Measurements from ENCODE around the gene ASCL1. TPM values are rescaled to one million over a fixed set of nuclear protein-coding genes. Genes with fewer than 3 reads are reported as not detected.

The ASCL1 gene
- polyA plus RNA-seq, 4 donors = 0.09 to 0.16 (median 0.14) TPM; not detected in 1

DNA sequence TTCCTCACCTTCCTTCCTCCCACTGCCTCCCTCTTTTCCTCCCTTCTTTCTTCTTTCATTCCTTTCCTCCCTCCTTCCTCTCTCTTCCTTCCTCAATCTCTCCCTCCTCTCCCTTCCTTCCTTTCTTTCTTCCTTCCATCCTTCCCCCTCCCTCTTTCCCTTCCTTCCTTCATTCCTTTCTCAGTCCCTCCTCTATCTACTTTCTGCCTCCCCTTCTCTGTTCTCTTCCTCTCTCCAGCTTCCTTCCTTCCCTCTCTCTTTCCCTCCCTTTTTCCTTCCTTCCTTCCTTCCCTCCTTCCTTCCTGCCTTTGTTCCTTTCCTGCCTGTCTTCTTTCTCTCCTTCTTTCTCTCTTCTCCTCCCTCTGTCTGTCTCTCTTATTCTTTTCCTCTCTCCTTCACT is 16.1 kb downstream of the ASCL1 start:
- DNase-seq (ENCODE audit: low read depth in 4 of 4, low spot score in 3 of 4) = no peak

DNA sequence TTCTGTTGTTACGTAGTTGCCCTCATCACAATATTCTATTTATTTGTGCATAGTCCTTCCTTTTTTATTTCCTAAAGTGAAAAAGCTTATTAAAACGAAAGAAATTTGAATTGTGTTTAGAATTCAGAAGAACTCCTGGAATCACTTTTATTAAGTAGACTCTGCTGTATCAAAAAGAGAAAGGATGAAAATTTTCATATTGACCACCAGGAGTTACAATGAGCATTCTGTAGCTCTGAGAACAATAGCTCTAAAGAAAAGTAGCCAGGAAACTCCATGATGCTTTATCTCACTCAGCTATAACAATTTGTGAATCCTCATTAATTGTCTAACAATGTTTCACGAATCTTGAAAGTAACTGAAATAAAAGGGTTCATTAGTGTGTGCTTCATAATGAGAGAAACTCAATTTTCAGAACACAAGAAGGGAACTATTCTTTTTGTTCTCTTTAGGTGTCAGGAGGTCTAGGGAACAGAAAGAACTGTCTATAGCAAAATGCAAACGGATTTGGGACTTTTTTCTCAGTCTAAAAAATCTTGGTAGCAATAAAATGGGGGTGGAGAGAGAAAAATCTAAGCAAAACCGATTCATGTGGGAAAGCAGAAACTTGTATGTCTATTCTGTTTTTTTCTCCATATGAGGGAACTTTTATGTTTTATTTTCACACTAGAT is 19.3 kb downstream of the ASCL1 start:
- DNase-seq (ENCODE audit: low read depth in 4 of 4, low spot score in 3 of 4) = no peak

DNA sequence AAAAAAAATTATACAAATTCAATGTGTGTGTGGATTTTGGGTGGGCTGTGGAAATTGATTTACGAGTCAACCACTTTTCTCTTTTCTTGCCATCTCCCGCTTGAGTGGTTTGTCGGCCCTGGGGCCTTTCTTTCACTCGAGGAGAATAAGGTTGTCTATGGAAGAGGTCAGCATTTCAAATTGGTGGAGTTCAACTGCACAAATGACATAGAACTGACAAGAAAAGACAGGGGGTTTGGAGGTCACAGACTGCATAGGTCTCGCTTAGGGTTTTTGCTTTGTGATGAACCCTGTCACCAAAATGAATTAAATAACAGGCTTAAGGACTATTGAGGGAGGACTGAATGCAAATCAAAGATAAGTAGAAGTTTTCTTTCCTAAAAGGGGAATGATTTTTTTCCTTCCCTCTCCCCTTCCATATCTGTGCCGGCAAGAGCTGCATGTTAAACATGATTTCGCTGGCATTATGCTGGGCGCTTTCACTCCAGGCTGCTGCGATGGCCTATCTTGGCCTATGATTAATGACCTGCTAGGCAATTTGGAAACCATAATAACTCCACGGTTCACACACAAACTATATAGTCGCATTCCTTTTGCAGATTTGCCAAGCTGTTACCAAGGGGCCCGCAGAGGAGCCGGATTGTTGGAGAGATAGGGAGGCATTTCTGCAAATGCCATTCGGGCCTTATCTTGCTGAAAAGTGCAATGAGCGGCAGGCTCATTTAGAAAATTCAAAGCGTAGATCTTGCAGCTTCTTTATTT is 20.7 kb downstream of the ASCL1 start:
- DNase-seq (ENCODE audit: low read depth in 4 of 4, low spot score in 3 of 4) = no peak

DNA sequence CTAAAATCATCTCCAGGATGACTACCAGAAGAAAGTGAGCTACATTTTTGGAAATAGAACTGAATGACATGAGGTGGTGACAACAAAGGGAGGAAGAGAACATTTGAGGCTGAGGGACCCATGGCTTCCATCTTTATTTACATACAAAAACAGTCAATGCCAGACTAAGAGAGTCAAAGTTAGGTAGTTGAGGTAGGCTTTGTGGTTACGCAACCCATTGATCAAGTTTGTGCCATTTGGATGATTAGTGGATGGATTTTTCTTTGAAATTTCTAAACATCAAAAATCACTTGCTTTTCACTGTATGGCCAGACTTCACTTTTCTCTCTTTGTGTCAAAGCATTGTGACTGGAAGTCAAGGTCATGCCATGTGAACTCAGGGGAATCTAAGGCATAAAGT is 22.9 kb downstream of the ASCL1 start:
- no peak for DNase-seq (ENCODE audit: low read depth in 4 of 4, low spot score in 3 of 4)

DNA sequence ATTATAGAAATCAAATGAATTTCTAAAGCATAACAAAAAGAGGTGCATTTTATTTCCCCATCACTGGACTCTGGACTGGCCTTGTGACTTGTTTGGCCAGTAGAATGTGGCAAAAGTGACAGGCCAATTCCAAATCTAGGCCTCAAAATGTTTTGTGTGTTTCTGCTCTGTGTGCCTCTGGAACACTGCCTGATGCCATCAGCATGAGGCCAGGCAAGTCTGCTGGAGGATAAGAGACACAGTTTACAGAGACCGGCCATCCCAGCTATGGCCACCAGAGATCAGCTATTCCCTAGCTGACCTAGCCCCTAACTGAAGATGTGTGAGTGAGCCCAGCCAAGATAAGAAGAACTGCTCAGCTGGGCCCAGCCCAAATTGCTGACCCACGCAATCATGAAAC is 32.9 kb downstream of the ASCL1 start:
- no peak for DNase-seq (ENCODE audit: low read depth in 4 of 4, low spot score in 3 of 4)

DNA sequence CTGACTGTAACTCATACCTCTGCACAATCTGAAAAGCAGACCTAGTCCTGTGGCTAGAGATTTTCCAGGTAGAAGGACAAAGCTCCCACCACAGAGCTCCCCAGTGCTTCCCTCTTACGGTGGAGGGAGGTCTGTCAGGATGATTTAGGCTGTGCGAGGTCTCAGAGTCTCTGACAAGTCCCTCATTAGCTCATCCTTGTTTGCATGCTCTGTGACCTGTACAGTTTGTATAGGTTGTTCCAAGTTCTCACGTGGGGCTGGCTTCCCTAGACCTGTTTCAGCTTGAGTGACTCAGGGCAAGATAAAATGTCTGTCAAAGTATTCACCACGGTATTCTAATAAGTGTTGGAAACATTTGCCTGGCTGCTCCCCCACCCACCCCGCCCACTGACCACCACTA is 34.8 kb downstream of the ASCL1 start:
- no peak for DNase-seq (ENCODE audit: low read depth in 4 of 4, low spot score in 3 of 4)

DNA sequence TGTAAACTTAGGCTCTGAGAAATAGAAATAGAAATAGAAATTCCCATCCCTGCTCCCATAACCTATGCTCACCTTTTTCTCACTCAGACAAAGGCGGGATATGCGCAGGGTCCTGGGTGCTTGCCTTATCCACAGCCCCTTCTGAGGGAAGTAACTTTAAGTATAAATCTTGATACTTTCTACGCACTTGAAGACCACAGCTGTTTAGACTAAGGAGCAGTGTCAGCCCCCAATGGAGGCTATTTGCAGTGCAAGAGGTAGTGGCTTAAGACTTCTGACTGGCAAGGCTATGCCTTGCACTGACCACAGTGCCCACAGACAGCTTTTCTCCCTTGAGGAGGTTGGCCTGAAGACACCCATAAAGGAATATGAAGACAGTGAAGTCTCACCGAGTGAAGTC is 35.2 kb downstream of the ASCL1 start:
- DNase-seq (ENCODE audit: low read depth in 4 of 4, low spot score in 3 of 4) = no peak

DNA sequence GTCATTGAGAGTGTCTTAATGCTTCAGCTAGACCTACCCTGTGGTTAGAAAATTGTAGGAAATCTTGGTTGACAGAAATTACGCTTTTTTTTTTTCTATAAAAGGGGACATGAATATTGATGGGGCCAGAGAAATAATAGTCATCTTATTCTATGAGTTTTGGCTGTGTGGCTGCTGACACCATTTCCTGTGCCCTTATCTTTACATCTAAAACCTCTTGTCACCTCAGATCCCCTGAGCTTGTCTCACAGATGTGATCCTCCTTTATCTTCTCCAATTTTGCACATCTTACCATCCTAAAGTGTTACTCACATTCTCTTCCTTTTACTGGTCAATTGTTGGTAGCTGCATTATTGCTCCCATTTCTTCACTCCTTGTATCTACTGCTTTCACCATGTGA is 36.1 kb downstream of the ASCL1 start:
- no peak for DNase-seq (ENCODE audit: low read depth in 4 of 4, low spot score in 3 of 4)

DNA sequence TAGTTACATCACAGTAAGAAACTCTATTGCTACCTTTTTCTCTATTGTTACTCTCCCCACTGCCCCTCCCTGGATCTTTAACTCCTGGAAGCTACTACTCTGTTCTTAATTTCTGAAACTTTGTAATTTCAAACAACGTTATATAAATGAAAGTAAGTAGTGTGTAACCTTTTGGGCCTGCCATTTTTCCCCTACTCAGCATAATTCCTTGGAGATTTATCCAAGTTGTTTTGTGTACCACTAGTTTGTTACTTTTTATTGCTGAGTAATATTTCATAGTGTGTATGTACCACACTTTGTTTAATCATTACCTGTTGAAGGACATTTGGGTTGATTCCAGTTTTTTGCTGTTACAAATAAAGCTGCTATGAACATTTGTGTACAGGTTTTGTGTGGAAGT is 37.9 kb downstream of the ASCL1 start:
- no peak for DNase-seq (ENCODE audit: low read depth in 4 of 4, low spot score in 3 of 4)

Other genes with a start within 250 kb of the ASCL1 start
- 100 to 1,000 TPM in 1 of 4 donors, 10 to 100 TPM in 3; 44.5 to 111 (median 66.4) TPM for gene PAH, start 40.4 kb upstream of the ASCL1 start, polyA plus RNA-seq (ENCODE audit: insufficient read length in 4 of 4)